OCI-LY1 (cell line): ENCODE measurements around the gene MCF2L.

Experiments
- H2AFZ ChIP-seq: fragments of 200-600 bp; sonication (generic), shearing (Covaris generic); 2 replicates; pipeline ENCODE4 v1.6.0; 2014; ENCODE audit warnings: antibody characterized with exemption, mild to moderate bottlenecking, low read length
- H3F3A ChIP-seq: fragments of 200-600 bp; sonication (generic), shearing (Covaris generic); 2 replicates; pipeline ENCODE4 v1.6.0; 2014; ENCODE audit warnings: mild to moderate bottlenecking, antibody characterized with exemption, low read length, moderate library complexity; ENCODE audit not compliant: insufficient read depth
- H3K27ac ChIP-seq: fragments of 200-600 bp; sonication (generic); 2 replicates; pipeline ENCODE4 v1.5.1; 2014; ENCODE audit warnings: low read length, mixed run types, mild to moderate bottlenecking, low read depth; ENCODE audit not compliant: poor library complexity, severe bottlenecking
- H3K27me3 ChIP-seq: fragments of 200-600 bp; sonication (generic); 2 replicates; pipeline ENCODE4 v1.6.0; 2014; ENCODE audit warnings: antibody characterized with exemption, mild to moderate bottlenecking, low read length, moderate library complexity; ENCODE audit not compliant: insufficient read depth
- H3K36me3 ChIP-seq: fragments of 200-600 bp; sonication (generic); 2 replicates; pipeline ENCODE4 v1.6.1; 2014; ENCODE audit warnings: mild to moderate bottlenecking, antibody characterized with exemption, low read length, moderate library complexity, mixed read lengths; ENCODE audit not compliant: insufficient read depth
- H3K4me1 ChIP-seq: fragments of 200-600 bp; sonication (generic); 2 replicates; pipeline ENCODE4 v1.5.1; 2014; ENCODE audit warnings: mild to moderate bottlenecking, low read length, moderate library complexity; ENCODE audit not compliant: insufficient read depth, severe bottlenecking
- H3K4me2 ChIP-seq: fragments of 200-600 bp; sonication (generic), shearing (Covaris generic); 2 replicates; pipeline ENCODE4 v1.6.1; 2014; ENCODE audit warnings: low read length
- H3K4me3 ChIP-seq: fragments of 200-600 bp; sonication (generic); 2 replicates; pipeline ENCODE4 v1.5.1; 2014; ENCODE audit warnings: low read length, low read depth, mild to moderate bottlenecking, mixed read lengths; ENCODE audit not compliant: poor library complexity, severe bottlenecking
- H3K79me2 ChIP-seq: fragments of 200-600 bp; shearing (Covaris generic); 2 replicates; pipeline ENCODE4 v1.6.1; 2016; ENCODE audit warnings: mixed run types, low read length, mixed read lengths; ENCODE audit not compliant: insufficient read depth
- H3K9ac ChIP-seq: fragments of 200-600 bp; sonication (generic), shearing (Covaris generic); 2 replicates; pipeline ENCODE4 v1.6.1; 2014; ENCODE audit warnings: mild to moderate bottlenecking, low read length, mixed read lengths
- H3K9me2 ChIP-seq: fragments of 200-600 bp; sonication (generic), shearing (Covaris generic); 2 replicates; pipeline ENCODE4 v1.6.1; 2014; ENCODE audit warnings: low read depth, mild to moderate bottlenecking, low read length, mixed read lengths
- H3K9me3 ChIP-seq: fragments of 200-600 bp; shearing (Covaris generic); 2 replicates; pipeline ENCODE4 v1.6.1; 2014; ENCODE audit warnings: low read length, mixed read lengths
- H4K20me1 ChIP-seq: fragments of 200-600 bp; sonication (generic), shearing (Covaris generic); 2 replicates; pipeline ENCODE4 v1.6.0; 2016; ENCODE audit warnings: mild to moderate bottlenecking, low read length; ENCODE audit not compliant: insufficient read depth
- CTCF ChIP-seq: fragments of 200-600 bp; sonication (generic), shearing (Covaris generic); IDR thresholded peaks from 2 replicates; pipeline ENCODE4 v1.5.1; 2017; ENCODE audit warnings: mild to moderate bottlenecking, antibody characterized with exemption, low read length, moderate library complexity, mixed read lengths
- EZH2 ChIP-seq: fragments of 200-600 bp; sonication (generic), shearing (Covaris generic); IDR thresholded peaks from 2 replicates; pipeline ENCODE4 v1.8.0; 2017; ENCODE audit warnings: borderline replicate concordance, mixed run types, mild to moderate bottlenecking, antibody characterized with exemption, low read length, moderate library complexity, mixed read lengths

Gene MCF2L

DNA sequence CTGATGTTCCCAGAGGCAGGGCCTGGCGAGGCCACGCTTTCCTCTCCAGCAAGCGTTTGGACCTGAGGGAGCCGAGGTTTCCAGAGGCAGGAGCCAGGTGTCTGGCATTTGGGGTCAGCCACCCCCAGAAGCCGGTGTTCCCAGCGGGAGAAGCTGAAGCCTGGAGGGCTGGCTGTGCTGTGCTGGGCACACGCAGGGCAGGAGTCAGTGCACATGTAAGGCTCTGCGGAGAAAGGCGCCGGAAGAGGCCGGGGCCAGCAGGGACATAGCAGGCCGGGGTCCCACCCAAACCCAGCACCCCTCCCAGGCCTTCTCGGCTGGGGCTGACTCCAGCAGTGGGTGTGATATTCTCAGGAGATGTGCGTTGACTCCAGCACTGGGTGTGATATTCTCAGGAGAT is 31.6 kb downstream of the MCF2L start:
- H3K4me2 ChIP-seq = no peak overlapping the region
- no peaks in the 10 kb centered on the region for H3F3A ChIP-seq

DNA sequence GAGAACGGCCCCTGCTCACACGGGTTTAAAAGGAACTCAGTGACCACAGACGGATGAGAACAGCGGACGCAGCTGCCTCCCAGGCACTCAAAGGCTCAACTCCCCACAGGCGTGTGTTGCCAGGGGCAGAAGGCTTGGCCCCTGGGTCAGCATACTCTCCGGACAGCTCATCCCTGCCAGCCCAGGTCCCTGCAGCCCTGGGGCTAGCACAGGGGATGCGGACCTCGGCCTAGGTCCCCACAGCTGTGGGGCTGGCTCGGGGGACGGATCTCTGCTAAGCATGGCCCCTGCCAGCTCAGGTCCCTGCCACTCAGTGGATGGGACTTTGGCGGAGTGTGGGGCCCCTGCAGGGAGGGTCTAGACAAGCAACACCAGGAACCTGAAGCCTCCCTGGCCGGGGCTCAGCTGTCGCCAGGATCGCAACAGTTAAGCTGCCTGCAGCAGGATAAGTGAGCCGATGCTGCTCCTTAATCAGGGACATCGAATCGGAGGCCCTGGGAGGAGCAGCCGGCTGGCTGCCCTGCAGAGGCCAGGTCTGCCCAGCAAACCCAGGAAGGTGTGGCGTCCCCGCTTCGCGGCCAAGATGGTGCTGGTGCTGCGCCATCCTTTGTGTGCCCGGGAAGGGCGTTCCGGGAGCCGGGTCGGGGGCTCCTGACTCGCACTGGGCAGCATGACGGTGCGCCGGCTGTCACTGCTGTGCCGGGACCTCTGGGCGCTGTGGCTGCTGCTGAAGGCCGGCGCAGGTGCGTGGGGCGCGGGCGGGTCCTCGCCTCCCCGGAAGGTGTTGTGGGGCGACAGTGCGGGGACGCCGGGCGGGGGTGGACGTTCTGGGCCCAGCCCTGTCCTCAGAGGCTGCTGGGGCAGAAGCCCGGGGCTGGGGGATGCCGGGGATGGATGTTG is 32.5 kb downstream of the MCF2L start:
- no peaks in the 10 kb centered on the region for H3K36me3 ChIP-seq
- no peak for TF ChIP-seq CTCF
- TF ChIP-seq EZH2 = no peak
- no peak overlapping the region for H3K27ac ChIP-seq
- H3K9me2 ChIP-seq = no peaks in the 10 kb centered on the region
- no peak overlapping the region for H2AFZ ChIP-seq
- H3F3A ChIP-seq = no peaks in the 10 kb centered on the region
- H3K4me2 ChIP-seq = no peak overlapping the region
- H3K9me3 ChIP-seq = no peaks in the 10 kb centered on the region
- H3K27me3 ChIP-seq = peaks cover 5% of the 10 kb centered on the region; the same call in 1 of the 2 replicates
- no peak overlapping the region for H3K4me3 ChIP-seq
- no peaks in the 10 kb centered on the region for H3K4me1 ChIP-seq
- no peaks in the 10 kb centered on the region for H3K79me2 ChIP-seq
- H4K20me1 ChIP-seq = no peaks in the 10 kb centered on the region
- no peak overlapping the region for H3K9ac ChIP-seq

More for the DNA sequence above, 31.6 kb downstream of the MCF2L start:
- no peaks in the 10 kb centered on the region for H3K9me3 ChIP-seq
- H4K20me1 ChIP-seq = no peaks in the 10 kb centered on the region
- no peak overlapping the region for H2AFZ ChIP-seq
- H3K4me3 ChIP-seq = no peak overlapping the region
- H3K4me1 ChIP-seq = no peaks in the 10 kb centered on the region
- H3K27me3 ChIP-seq = peaks cover 5% of the 10 kb centered on the region; the same call in 1 of the 2 replicates
- H3K79me2 ChIP-seq = no peaks in the 10 kb centered on the region
- TF ChIP-seq CTCF (no peak), EZH2 (no peak)
- no peaks in the 10 kb centered on the region for H3K9me2 ChIP-seq
- no peak overlapping the region for H3K27ac ChIP-seq
- no peaks in the 10 kb centered on the region for H3K36me3 ChIP-seq
- no peak overlapping the region for H3K9ac ChIP-seq

DNA sequence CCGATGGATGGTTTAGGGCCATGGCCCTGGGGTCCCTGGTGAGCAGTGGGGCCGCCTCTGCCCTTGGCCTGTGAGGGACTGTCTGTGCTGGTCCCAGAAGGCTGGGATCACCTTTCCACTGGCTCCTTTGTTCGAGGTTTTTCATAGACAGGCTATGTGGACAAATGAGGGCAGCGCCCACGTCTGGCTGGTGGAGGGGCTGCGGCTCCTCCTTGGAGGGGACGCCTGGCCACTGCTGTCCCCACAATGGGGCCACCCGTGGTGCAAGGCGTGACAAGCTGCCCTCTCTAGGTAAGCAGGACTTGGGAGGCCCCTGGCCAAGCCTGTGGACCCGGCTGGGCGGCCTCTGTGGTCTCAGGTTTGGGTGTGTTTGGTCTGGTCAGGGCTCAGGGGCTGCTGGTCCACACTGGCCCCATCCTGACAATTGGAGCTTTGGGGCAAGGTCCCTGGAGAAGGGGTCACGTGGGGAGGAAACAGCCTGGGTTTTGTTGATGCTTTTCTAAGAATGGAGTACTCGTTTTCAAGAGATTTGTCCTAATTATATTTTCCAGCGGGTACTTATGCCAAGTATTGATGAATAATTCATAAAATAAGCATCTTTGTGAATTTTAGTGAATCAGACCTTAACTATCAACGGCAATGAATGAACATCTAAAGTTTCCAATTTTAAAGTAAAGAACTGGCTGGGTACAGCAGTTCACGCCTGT is 33.3 kb downstream of the MCF2L start:
- TF ChIP-seq EZH2 (no peak), CTCF (peak; percentile 29; the same call in 1 of the 2 replicates)
- Histone ChIP-seq H2AFZ (no peak overlapping the region), H3K9me3 (no peaks in the 10 kb centered on the region), H3K27me3 (peaks cover 5% of the 10 kb centered on the region; the same call in 1 of the 2 replicates), H3F3A (no peaks in the 10 kb centered on the region), H3K9ac (no peak overlapping the region), H3K4me2 (no peak overlapping the region), H3K9me2 (no peaks in the 10 kb centered on the region), H3K36me3 (no peaks in the 10 kb centered on the region), H3K27ac (no peak overlapping the region), H4K20me1 (no peaks in the 10 kb centered on the region), H3K79me2 (no peaks in the 10 kb centered on the region), H3K4me1 (no peaks in the 10 kb centered on the region), H3K4me3 (no peak overlapping the region)
